Lower leg skin (tissue), 4 donors: ENCODE measurements around the gene FAM13A. TPM values are rescaled to one million over a fixed set of nuclear protein-coding genes. Genes with fewer than 3 reads are reported as not detected.
"Not testable (repeated sequence)": the region's sequence is repeated elsewhere in the genome, so short reads cannot be mapped to it uniquely, and the experiment has no call there.

Experiments used
- DNase-seq, 2 donors: peaks; one replicate each; pipeline ENCODE4 v3.0.0-alpha.2; 2019; ENCODE audit warnings: low spot score in 2 of 2
- H3K4me3 ChIP-seq: fragments of 200-600 bp; sonication (generic); 2 replicates; pipeline ENCODE4 v1.5.1; 2017; ENCODE audit warnings: mild to moderate bottlenecking, low read depth; ENCODE audit not compliant: poor library complexity, severe bottlenecking
- CTCF ChIP-seq, 3 donors: fragments of 450-650 bp; IDR thresholded peaks; one replicate each; pipeline ENCODE4 v1.5.1; 2016; ENCODE audit warnings: antibody characterized with exemption in 3 of 3, mild to moderate bottlenecking in 3 of 3, moderate library complexity in 2 of 3
- POLR2A ChIP-seq, 2 donors: fragments of 450-650 bp; IDR thresholded peaks; one replicate each; pipeline ENCODE4 v1.6.1; 2016 to 2017; ENCODE audit warnings: antibody characterized with exemption in 2 of 2, mild to moderate bottlenecking in 1 of 2, moderate library complexity in 1 of 2
- WGBS, 2 donors: methylation state at CpG; one replicate each; pipeline ENCODE4 v1.1.5; 2018; 5-methylcytosine and 5-hydroxymethylcytosine counted together
- intact Hi-C: fragments of 100-400 bp; cut with DNase I; formaldehyde crosslinking; loops from one replicate; pipeline ENCODE4 v1.15.0; 2023; ENCODE audit warnings: low total_unique reads
- total RNA-seq, 4 donors: library from RNA; depleted of rRNA; stranded (reverse); fragments of >200 nt; gene quantifications; one replicate each; pipeline ENCODE4 v1.1.0, GENCODE V29; 2016

FAM13A gene
- total RNA-seq, 4 donors from 2014 or later, result 50.0 to 303 (median 114) TPM

DNA sequence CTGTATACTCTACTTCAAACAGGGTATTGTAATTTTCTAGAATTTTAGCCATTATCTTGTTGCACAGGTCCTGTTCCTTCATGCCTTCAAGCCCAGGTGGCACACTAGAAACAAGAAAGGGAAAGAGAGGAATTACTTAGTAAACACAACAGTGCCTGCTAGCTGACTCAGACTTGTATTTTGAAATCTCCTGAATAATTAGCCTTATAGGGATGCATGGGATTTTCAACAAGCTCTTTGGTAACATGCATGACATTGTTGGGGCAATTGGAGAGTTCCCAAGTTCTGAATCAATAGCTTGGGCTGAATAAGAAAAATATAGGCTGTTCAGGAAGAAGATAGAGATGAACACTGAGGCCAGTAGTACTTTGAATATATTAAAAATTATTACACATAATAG, 118.8 kb downstream of the FAM13A start:
- no peak for TF ChIP-seq CTCF (IDR thresholded peaks at IDR 0.05)
- TF ChIP-seq POLR2A (IDR thresholded peaks at IDR 0.05), result no peak
- H3K4me3 ChIP-seq, result no peak overlapping the region
- DNase-seq, result no peak
- intact Hi-C loops, result no loop called here

- no peak overlapping the region for H3K4me3 ChIP-seq
- no peak for DNase-seq
- intact Hi-C loops, result no loop called here
- 75 to 77% methylated on average over 2 of the region's 2 CpGs for WGBS, 2 donors
- no peak for TF ChIP-seq POLR2A (IDR thresholded peaks at IDR 0.05)
- TF ChIP-seq CTCF (IDR thresholded peaks at IDR 0.05), result no peak
Measured at GRCh38 chr4:88937081-88937480, 119.9 kb downstream of the FAM13A start.

DNA sequence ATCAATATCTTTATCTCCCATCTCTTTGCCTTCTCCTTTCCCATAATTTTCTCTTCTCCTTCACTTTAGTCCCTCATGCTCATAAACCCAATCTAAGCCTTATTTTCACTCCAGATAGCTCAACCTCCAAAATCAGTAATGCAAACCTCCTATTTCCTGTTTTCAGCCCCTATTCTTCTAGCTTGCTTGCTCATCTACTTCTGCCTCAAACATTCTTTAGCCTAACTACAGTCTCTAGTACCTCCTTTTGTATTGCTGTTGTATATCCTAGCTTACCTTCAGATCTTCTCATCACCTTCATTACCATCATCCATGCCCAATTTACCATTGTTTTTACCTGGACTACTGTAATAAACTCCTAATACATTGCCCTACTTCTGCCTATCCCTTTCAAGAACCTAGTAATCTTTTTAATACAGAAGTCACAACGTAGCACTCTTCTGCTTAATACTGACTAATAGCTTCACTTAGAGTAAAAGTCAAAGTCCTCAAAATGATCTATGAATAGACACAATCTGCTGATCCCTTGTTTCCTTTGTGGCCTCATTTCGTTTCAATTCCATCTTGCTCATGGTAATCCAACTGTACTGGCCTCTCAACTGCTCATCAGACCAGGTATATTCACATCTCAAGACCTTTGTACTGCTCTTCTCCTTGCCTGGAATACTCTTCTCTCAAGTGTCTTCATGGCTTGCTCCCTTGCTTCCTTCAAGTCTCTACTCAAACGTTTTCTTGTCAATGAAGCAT, 123.4 kb downstream of the FAM13A start:
- 76 to 89% methylated on average over 3 of the region's 3 CpGs for WGBS, 2 donors
- intact Hi-C loops, result no loop called here
- TF ChIP-seq POLR2A (IDR thresholded peaks at IDR 0.05) (no peak), CTCF (IDR thresholded peaks at IDR 0.05) (no peak)
- DNase-seq, result no peak
- no peak overlapping the region for H3K4me3 ChIP-seq

GRCh38 chr4:88928852-88929251, 128.1 kb downstream of the FAM13A start:
- DNase-seq, result no peak
- no peak overlapping the region for H3K4me3 ChIP-seq
- no peak for TF ChIP-seq POLR2A (IDR thresholded peaks at IDR 0.05)
- TF ChIP-seq CTCF (IDR thresholded peaks at IDR 0.05), result no peak
- 69 to 96% methylated on average over 1 of the region's 1 CpG for WGBS, 2 donors
- intact Hi-C loops, result no loop called here

DNA sequence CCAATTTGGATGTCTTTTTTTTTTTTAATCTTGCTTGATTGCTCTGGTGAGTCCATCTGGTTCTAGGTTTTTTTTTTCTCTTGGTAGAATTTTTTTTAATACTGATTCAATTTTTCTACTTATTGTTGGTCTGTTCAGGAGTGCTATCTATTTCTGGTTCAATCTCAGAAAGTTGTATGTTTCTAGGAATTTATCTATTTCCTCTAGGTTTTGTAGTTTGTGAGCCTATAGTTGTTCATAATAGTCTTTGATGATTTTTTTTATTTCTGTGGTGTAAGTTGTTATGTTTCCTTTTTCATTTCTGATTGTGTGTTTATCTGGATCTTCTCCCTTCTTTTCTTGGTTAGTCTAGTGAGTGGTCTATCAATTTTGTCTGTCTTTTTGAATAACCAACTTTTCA, 129.6 kb downstream of the FAM13A start:
- TF ChIP-seq POLR2A (IDR thresholded peaks at IDR 0.05) (no peak), CTCF (IDR thresholded peaks at IDR 0.05) (no peak)
- no peak for DNase-seq
- intact Hi-C loops, result no loop called here
- H3K4me3 ChIP-seq, result no peak overlapping the region

DNA sequence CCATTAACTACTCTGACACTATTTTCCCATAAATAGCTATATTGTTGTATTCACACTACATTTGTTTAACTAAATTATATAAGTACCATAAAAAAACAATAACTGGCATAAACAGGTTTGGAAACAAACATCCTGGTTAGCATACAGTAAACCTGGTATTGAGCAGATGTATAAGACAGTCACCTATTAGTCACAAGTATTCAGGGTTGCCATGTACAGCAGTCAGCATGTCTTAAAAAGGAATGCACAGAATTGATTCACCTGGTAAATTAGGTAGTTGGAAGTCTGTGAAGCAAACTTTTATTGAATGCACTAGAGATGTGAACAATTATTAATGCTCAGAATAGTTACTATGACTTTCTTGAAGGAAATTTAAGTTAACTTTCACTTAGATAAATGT, 137.9 kb downstream of the FAM13A start:
- no peak for DNase-seq
- no peak overlapping the region for H3K4me3 ChIP-seq
- intact Hi-C loops, result no loop called here
- TF ChIP-seq POLR2A (IDR thresholded peaks at IDR 0.05) (no peak), CTCF (IDR thresholded peaks at IDR 0.05) (no peak)

- intact Hi-C loops, DNase-seq: not testable (repeated sequence)
Measured at GRCh38 chr4:88913181-88913580, 143.8 kb downstream of the FAM13A start.

More at GRCh38 chr4:88913181-88913580, 143.8 kb downstream of the FAM13A start:
- H3K4me3 ChIP-seq, result not testable (repeated sequence)
